Mesenchymal stem cell (in vitro differentiated cells and primary cell): ENCODE data around the gene HSPBAP1.

Experiments used
- DNase-seq: peaks from one replicate; pipeline ENCODE4 v3.0.0-alpha.2; 2013
- H2AFZ ChIP-seq: one replicate; pipeline ENCODE4 v1.6.1; 2013; ENCODE audit warnings: low read depth, mild to moderate bottlenecking, control low read depth, inconsistent platforms, low read length, moderate library complexity
- H2AK5ac ChIP-seq: 2 replicates; pipeline ENCODE4 v1.6.1; 2013; ENCODE audit warnings: low read length, moderate library complexity, mild to moderate bottlenecking, inconsistent platforms; ENCODE audit not compliant: severe bottlenecking
- H2BK120ac ChIP-seq: one replicate; pipeline ENCODE4 v1.6.1; 2013; ENCODE audit warnings: low read depth, mild to moderate bottlenecking, inconsistent platforms, low read length, moderate library complexity
- H2BK12ac ChIP-seq, 2 experiments: one replicate each; pipeline ENCODE4 v1.6.1; 2013; ENCODE audit warnings: inconsistent platforms in 2 of 2, low read length in 2 of 2, mild to moderate bottlenecking in 2 of 2, moderate library complexity in 2 of 2, control low read depth in 1 of 2
- H2BK15ac ChIP-seq: one replicate; pipeline ENCODE4 v1.6.1; 2013; ENCODE audit warnings: mild to moderate bottlenecking, low read depth, inconsistent platforms; ENCODE audit not compliant: poor library complexity, severe bottlenecking
- H2BK5ac ChIP-seq: 2 replicates; pipeline ENCODE4 v1.6.1; 2013; ENCODE audit warnings: low read depth, mild to moderate bottlenecking, low read length, control low read depth, inconsistent platforms; ENCODE audit not compliant: poor library complexity, severe bottlenecking
- H3K14ac ChIP-seq, 2 experiments: one replicate each; pipeline ENCODE4 v1.6.1; 2013; ENCODE audit warnings: inconsistent platforms in 2 of 2, low read length in 2 of 2, control low read depth in 1 of 2, mild to moderate bottlenecking in 1 of 2, moderate library complexity in 1 of 2
- H3K18ac ChIP-seq, 2 experiments: one replicate each; pipeline ENCODE4 v1.6.1; 2013; ENCODE audit warnings: inconsistent platforms in 2 of 2, low read length in 2 of 2, control low read depth in 1 of 2, low read depth in 1 of 2, mild to moderate bottlenecking in 1 of 2
- H3K23ac ChIP-seq, 2 experiments: one replicate each; pipeline ENCODE4 v1.6.1; 2013; ENCODE audit warnings: inconsistent platforms in 2 of 2, low read length in 2 of 2, mild to moderate bottlenecking in 2 of 2, moderate library complexity in 2 of 2, control low read depth in 1 of 2
- H3K27ac ChIP-seq: 2 replicates; pipeline ENCODE4 v1.5.1; 2013; ENCODE audit warnings: mild to moderate bottlenecking, moderate library complexity, low read length, control low read depth, inconsistent platforms; ENCODE audit not compliant: poor library complexity, severe bottlenecking
- H3K27me3 ChIP-seq, 2 experiments: 2 replicates each; pipeline versions ENCODE4 v1.6.1 to v1.7.0; 2013; ENCODE audit warnings: low read length in 2 of 2, mild to moderate bottlenecking in 2 of 2, moderate library complexity in 2 of 2, control low read depth in 1 of 2, inconsistent platforms in 1 of 2; ENCODE audit not compliant: control insufficient read depth in 1 of 2, insufficient read depth in 1 of 2
- H3K36me3 ChIP-seq, 2 experiments: 2 replicates each; pipeline versions ENCODE4 v1.6.1 to v1.7.0; 2013; ENCODE audit warnings: low read length in 2 of 2, control low read depth in 1 of 2, inconsistent platforms in 1 of 2, low read depth in 1 of 2, mild to moderate bottlenecking in 1 of 2; ENCODE audit not compliant: insufficient read depth in 2 of 2, control insufficient read depth in 1 of 2
- H3K4ac ChIP-seq, 2 experiments: one replicate each; pipeline ENCODE4 v1.6.1; 2013; ENCODE audit warnings: inconsistent platforms in 2 of 2, low read length in 2 of 2, mild to moderate bottlenecking in 2 of 2, moderate library complexity in 2 of 2, control low read depth in 1 of 2, low read depth in 1 of 2
- H3K4me1 ChIP-seq: 2 replicates; pipeline ENCODE4 v1.6.1; 2013; ENCODE audit warnings: low read depth, low read length, control low read depth; ENCODE audit not compliant: control insufficient read depth, insufficient read depth
- H3K4me2 ChIP-seq: 2 replicates; pipeline ENCODE4 v1.6.1; 2013; ENCODE audit warnings: low read length, mild to moderate bottlenecking, inconsistent platforms; ENCODE audit not compliant: poor library complexity, severe bottlenecking
- H3K4me3 ChIP-seq, 2 experiments: 2 replicates each; pipeline versions ENCODE4 v1.5.1 to v1.7.0; 2013; ENCODE audit warnings: low read length in 2 of 2, mild to moderate bottlenecking in 2 of 2, control low read depth in 1 of 2, low read depth in 1 of 2; ENCODE audit not compliant: insufficient read depth in 1 of 2
- H3K79me1 ChIP-seq: replicated peaks from 2 replicates; pipeline ENCODE4 v1.6.1; 2013; ENCODE audit warnings: mild to moderate bottlenecking, control low read depth, low read length, inconsistent platforms; ENCODE audit not compliant: poor library complexity, severe bottlenecking
- H3K9ac ChIP-seq: 2 replicates; pipeline ENCODE4 v1.7.0; 2013; ENCODE audit warnings: mild to moderate bottlenecking, low read length, moderate library complexity
- H3K9me3 ChIP-seq: 2 replicates; pipeline ENCODE4 v1.7.0; 2013; ENCODE audit warnings: mild to moderate bottlenecking, low read length; ENCODE audit not compliant: control insufficient read depth
- H4K8ac ChIP-seq: one replicate; pipeline ENCODE4 v1.6.1; 2013; ENCODE audit warnings: inconsistent platforms, mild to moderate bottlenecking, low read length, moderate library complexity
- H4K91ac ChIP-seq: one replicate; pipeline ENCODE4 v1.6.1; 2013; ENCODE audit warnings: mild to moderate bottlenecking, low read length, inconsistent platforms
- WGBS: methylation state at CpG from one replicate; pipeline ENCODE4 v1.1.7; 2013; ENCODE audit warnings: mixed read lengths; 5-methylcytosine and 5-hydroxymethylcytosine counted together

Gene HSPBAP1

DNA sequence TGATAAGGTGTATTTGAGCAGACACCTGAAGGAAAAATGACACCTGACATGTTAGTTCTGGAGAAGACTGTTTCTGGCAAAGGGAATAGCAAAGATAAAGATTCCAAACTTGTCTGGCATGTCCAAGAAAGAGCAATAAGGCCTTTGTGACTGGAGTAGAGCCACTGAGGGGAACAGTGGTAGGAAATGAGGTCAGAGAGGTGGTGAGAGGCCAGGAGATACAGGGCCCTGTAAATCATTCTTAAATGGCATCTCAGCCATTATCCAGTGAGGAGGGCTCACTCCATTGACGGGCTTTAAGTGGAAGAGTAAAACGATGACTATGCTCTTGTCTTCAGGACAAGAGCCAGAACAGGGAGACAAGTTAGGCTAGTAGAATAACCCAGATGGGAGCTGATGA, 5.7 kb upstream of the HSPBAP1 start:
- H3K4me2 ChIP-seq: no peak overlapping the region
- no peak overlapping the region for H2BK120ac ChIP-seq
- no peaks in the 10 kb centered on the region for H3K9me3 ChIP-seq
- H3K36me3 ChIP-seq: no peaks in the 10 kb centered on the region
- no peak overlapping the region for H4K91ac ChIP-seq
- no peaks in the 10 kb centered on the region for H3K27me3 ChIP-seq
- H3K18ac ChIP-seq: no peak overlapping the region
- H3K23ac ChIP-seq: no peak overlapping the region
- no peak overlapping the region for H3K4ac ChIP-seq
- H2BK12ac ChIP-seq: no peak overlapping the region
- no peak overlapping the region for H4K8ac ChIP-seq
- H2AFZ ChIP-seq: no peak overlapping the region
- no peak overlapping the region for H3K27ac ChIP-seq
- no peak overlapping the region for H3K4me3 ChIP-seq
- DNase-seq: no peak
- H3K9ac ChIP-seq: no peak overlapping the region
- 7% methylated on average over 2 of the region's 2 CpGs for WGBS
- H2AK5ac ChIP-seq: no peak overlapping the region
- peaks cover 36% of the 10 kb centered on the region for H3K79me1 ChIP-seq
- no peak overlapping the region for H2BK15ac ChIP-seq
- H2BK5ac ChIP-seq: no peak overlapping the region
- H3K4me1 ChIP-seq: peaks cover 3% of the 10 kb centered on the region
- no peak overlapping the region for H3K14ac ChIP-seq

DNA sequence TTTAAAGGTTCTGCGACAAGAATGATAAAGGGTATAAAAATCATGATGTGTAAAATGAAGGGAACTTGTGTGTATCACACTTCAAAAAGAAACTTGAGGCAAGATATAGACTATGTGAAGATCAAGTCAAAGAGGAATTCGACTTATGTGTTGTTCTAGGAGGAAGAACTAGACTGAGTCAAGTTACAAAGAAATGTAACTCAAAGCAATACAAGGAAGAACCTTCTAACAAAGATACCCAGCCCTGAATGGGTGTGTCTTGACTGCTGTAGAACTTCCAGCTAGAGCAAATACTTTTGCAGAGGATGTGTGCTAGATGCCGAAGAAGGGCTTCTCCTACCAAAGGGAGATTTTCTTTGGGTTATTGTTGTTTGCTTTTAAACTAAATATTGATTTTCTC, 3.7 kb upstream of the HSPBAP1 start:
- no peak overlapping the region for H2BK5ac ChIP-seq
- no peak overlapping the region for H3K14ac ChIP-seq
- no peak overlapping the region for H3K4ac ChIP-seq
- no peak overlapping the region for H2BK120ac ChIP-seq
- H4K8ac ChIP-seq: no peak overlapping the region
- no peak overlapping the region for H4K91ac ChIP-seq
- no peaks in the 10 kb centered on the region for H3K36me3 ChIP-seq
- no peak overlapping the region for H3K23ac ChIP-seq
- peaks cover 4% of the 10 kb centered on the region for H3K4me1 ChIP-seq
- no peak for DNase-seq
- H2AFZ ChIP-seq: no peak overlapping the region
- no peak overlapping the region for H2AK5ac ChIP-seq
- 96% methylated on average over 3 of the region's 3 CpGs for WGBS
- no peak overlapping the region for H3K4me2 ChIP-seq
- no peak overlapping the region for H2BK15ac ChIP-seq
- no peaks in the 10 kb centered on the region for H3K9me3 ChIP-seq
- H3K4me3 ChIP-seq: no peak overlapping the region
- H2BK12ac ChIP-seq: no peak overlapping the region
- H3K18ac ChIP-seq: no peak overlapping the region
- no peak overlapping the region for H3K9ac ChIP-seq
- H3K27me3 ChIP-seq: no peaks in the 10 kb centered on the region
- H3K27ac ChIP-seq: no peak overlapping the region
- H3K79me1 ChIP-seq: peaks cover 36% of the 10 kb centered on the region

DNA sequence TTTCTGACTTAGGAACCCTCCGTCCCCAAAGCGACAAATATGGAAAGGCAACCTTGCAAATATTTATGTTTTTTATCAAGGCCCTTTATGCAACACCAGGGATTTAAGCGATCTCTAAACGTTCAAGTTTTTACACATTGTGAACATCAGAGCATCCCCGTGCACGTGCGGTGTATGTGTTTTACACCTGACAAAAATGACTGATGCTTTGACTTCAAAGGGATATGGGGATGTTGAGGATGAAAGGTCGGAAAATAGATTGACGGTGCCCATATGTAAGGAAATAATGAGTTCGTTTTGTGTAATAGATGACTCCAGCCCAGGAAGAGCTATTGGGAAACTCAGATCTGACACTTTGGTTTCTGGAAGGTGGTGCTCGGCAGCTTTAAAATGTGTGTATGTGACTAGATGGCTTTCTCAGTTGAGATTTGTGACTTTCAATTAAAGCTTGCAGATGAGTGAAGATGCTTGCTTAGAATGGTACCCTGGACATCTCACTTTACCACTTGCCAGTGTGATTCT, 2.1 kb upstream of the HSPBAP1 start:
- Histone ChIP-seq H2BK15ac (no peak overlapping the region), H3K14ac (no peak overlapping the region), H3K4me2 (peak overlapping the region; percentile 79), H3K79me1 (peaks cover 41% of the 10 kb centered on the region), H4K91ac (no peak overlapping the region), H2BK12ac (no peak overlapping the region), H3K23ac (peak overlapping the region in 1 of 2 experiments; percentile 20), H4K8ac (no peak overlapping the region), H3K36me3 (no peaks in the 10 kb centered on the region), H2AFZ (no peak overlapping the region), H3K27me3 (no peaks in the 10 kb centered on the region), H3K9me3 (no peaks in the 10 kb centered on the region), H3K18ac (no peak overlapping the region), H3K4me3 (peak overlapping the region; percentile 90 to 97), H2BK120ac (no peak overlapping the region), H2BK5ac (no peak overlapping the region), H3K27ac (no peak overlapping the region), H3K4me1 (peaks cover 4% of the 10 kb centered on the region), H3K4ac (no peak overlapping the region), H2AK5ac (no peak overlapping the region), H3K9ac (peak overlapping the region; percentile 97)
- no peak for DNase-seq
- WGBS: 53% methylated on average over 11 of the region's 11 CpGs

DNA sequence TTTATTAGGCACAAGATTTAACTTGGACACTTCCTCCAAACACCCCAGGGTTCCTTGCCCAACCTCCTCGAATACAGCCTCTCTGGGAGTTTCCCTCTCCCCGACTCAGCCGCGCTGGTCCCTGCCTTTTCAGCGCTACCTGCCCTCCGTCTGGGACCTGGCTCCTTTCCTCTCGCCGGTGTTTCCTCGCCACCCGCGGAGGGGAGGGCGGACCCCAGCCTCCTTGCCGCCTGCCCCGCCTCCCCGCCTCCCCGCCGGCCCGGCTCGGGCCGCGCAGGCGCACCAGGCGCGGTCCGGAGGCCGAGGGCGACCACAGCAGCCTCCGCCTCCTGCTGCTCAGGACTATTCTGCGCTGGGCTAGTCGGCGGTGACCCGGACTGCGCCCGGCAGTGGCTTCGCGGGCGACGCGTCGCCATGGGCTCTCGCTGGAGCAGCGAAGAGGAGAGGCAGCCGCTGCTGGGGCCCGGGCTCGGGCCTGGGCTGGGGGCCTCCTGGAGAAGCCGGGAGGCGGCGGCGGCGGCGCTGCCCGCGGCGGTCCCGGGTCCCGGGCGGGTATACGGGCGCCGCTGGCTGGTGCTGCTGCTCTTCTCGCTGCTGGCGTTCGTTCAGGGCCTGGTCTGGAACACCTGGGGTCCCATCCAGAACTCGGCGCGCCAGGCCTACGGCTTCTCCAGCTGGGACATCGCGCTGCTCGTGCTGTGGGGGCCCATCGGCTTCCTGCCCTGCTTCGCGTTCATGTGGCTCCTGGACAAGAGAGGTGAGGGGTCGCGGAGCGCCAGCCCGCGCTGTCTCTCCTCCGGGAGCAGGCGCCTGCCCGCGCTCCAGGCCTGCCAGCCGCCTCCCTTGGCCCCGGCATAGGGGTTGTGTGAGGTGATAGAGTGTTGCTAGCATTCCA, 1.4 kb upstream of the HSPBAP1 start, which contains the start of gene SLC49A4:
TSS of gene SLC49A4 (plus strand) at position 291 of the 895 bp plus-strand sequence. CDS start at position 415, 124 bp downstream.
- peaks cover 37% of the 10 kb centered on the region for H3K79me1 ChIP-seq
- H3K36me3 ChIP-seq: no peaks in the 10 kb centered on the region
- peak within 1 kb of the TSS; percentile 20 to 94 for H3K23ac ChIP-seq
- peak within 1 kb of the TSS; percentile 98 for H2AFZ ChIP-seq
- H2BK12ac ChIP-seq: peak within 1 kb of the TSS; percentile 42 to 100
- H3K27ac ChIP-seq: peak within 1 kb of the TSS; percentile 89
- peak within 1 kb of the TSS; percentile 76 for H4K91ac ChIP-seq
- H3K4me2 ChIP-seq: peak within 1 kb of the TSS; percentile 79
- H4K8ac ChIP-seq: peak within 1 kb of the TSS; percentile 77
- no peaks in the 10 kb centered on the region for H3K9me3 ChIP-seq
- H3K4ac ChIP-seq: peak within 1 kb of the TSS in 1 of 2 experiments; percentile 91
- peak; percentile 81 for DNase-seq
- peak within 1 kb of the TSS; percentile 97 for H3K9ac ChIP-seq
- no peak within 1 kb of the TSS for H2AK5ac ChIP-seq
- peak within 1 kb of the TSS; percentile 91 to 95 for H3K18ac ChIP-seq
- peak within 1 kb of the TSS; percentile 90 to 97 for H3K4me3 ChIP-seq
- no peaks in the 10 kb centered on the region for H3K27me3 ChIP-seq
- WGBS: under 1% methylated on average over 49 of the region's 84 CpGs
- peak within 1 kb of the TSS in 1 of 2 experiments; percentile 98 for H3K14ac ChIP-seq
- peaks cover 4% of the 10 kb centered on the region for H3K4me1 ChIP-seq
- peak within 1 kb of the TSS; percentile 92 for H2BK15ac ChIP-seq
- H2BK5ac ChIP-seq: peak within 1 kb of the TSS; percentile 74
- peak within 1 kb of the TSS; percentile 74 for H2BK120ac ChIP-seq
